D721Med (cell line): ENCODE measurements around the gene SEZ6L.

ENCODE experiments used
- DNase-seq: peaks from one replicate; pipeline ENCODE4 v3.0.0; 2011; ENCODE audit warnings: low spot score; ENCODE audit not compliant: insufficient read length
- FAIRE-seq: peaks from 2 replicates; lab custom pipeline; 2011; peaks lifted over from hg19 to GRCh38; lab: Jason Lieb, UNC
- TF ChIP-seq, protein P1 (sequence below): IDR thresholded peaks from 2 replicates; pipeline ENCODE4 v1.5.1; 2012; ENCODE audit warnings: mild to moderate bottlenecking, control low read depth; ENCODE audit not compliant: insufficient read depth; ENCODE audit errors: missing control alignments

SEZ6L gene

DNA sequence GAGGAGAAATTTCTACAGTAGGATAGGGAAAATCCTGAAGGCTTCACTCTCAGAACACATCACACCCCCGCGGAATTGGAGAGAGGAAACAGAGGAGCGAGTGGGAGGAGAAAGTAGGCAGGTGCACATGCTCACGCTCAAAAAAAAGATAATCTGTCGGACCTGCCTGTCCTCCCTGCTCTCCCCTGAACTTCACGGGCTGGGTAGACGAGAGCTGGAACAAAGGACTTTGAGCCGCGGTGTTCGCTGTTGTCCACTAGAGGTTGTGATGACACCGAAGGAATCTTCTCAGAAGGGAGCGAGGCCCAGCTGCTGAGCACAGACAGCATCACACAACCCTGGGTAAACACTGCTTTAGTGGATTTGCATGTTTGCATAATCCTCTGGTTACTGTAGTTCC lies 5.0 kb downstream of the SEZ6L start:
- no peak for FAIRE-seq
- TF ChIP-seq, protein P1, sequence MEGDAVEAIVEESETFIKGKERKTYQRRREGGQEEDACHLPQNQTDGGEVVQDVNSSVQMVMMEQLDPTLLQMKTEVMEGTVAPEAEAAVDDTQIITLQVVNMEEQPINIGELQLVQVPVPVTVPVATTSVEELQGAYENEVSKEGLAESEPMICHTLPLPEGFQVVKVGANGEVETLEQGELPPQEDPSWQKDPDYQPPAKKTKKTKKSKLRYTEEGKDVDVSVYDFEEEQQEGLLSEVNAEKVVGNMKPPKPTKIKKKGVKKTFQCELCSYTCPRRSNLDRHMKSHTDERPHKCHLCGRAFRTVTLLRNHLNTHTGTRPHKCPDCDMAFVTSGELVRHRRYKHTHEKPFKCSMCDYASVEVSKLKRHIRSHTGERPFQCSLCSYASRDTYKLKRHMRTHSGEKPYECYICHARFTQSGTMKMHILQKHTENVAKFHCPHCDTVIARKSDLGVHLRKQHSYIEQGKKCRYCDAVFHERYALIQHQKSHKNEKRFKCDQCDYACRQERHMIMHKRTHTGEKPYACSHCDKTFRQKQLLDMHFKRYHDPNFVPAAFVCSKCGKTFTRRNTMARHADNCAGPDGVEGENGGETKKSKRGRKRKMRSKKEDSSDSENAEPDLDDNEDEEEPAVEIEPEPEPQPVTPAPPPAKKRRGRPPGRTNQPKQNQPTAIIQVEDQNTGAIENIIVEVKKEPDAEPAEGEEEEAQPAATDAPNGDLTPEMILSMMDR, result peak; percentile 25
- DNase-seq, result no peak

DNA sequence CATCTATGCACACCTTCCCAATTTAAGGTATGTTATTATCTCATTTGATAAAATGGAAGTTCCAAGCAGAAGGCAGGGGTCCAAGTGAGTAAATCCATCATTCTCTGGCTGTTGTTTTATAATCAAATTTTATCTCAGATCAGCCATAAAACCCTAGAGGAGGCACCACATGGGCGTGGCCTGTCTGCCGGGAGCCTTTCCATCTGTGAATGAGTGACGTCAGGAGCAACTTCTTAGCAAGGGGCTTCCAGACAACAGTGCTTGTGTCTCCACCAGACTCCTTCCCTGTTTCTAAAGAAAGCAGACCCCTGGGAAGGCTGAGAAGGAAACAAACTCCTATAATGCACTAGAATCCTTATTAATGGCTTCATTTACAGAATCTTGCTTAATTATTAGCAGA lies 13.5 kb downstream of the SEZ6L start:
- FAIRE-seq (no peak), DNase-seq (no peak)
- TF ChIP-seq, protein P1, result no peak

DNA sequence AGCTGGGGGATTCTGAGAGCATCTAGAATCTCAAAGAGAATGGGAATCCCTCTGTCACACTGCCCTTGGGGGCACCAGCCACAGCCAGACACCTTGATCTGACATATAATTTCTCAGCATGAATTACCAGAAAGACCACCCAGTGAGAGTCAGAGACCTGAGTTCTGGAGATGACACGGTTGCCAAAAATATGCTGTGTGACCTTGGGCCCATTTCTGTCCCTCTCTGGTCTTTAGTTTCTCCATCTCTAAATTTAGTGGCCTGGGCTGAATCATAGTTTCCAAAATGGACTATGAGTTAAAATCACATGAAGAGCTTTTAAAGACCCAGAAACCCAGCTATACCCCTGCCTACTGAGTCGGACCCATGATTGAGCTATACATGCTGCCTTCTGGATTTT lies 15.9 kb downstream of the SEZ6L start:
- TF ChIP-seq, protein P1, result no peak
- DNase-seq (no peak), FAIRE-seq (no peak)

DNA sequence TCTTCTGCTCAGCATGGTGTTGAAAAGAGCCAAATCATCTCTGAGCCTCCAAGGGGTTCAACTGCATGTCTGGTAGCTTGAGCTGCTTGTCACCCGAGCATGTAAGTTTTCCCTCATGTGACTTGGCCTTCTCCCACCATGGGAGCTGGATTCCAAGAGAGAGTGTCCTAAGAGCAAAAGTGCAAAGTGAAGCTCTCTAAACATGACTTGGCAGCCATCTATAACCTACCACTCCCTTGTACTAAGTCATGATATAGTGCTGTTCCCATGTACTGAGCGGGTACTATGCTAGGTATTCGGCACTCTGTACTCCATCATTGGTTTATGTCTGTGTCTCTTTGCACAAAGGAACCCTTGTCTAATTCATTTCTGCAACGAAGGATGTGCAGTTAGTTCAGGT lies 19.1 kb downstream of the SEZ6L start:
- no peak for DNase-seq
- no peak for FAIRE-seq
- TF ChIP-seq, protein P1, result no peak

DNA sequence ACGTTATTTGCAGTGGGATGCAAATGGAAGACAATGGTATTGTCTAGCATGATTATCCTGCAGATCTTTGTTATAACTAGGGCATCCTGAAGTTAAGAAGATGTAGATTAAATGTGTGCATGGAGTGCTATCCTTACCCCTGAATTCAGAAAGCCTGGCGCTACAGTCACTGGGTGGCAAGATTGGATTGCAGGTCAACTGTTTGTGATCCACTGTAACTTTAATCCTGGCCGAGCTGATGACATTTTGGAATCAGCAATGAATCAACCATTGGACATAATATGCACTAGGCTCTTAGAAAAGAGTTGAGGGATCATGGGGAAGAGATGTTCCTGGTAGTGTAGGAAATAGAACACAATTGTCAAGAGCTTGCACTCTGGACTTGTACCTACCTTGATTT lies 25.1 kb downstream of the SEZ6L start:
- TF ChIP-seq, protein P1, result no peak
- FAIRE-seq, result no peak
- no peak for DNase-seq

DNA sequence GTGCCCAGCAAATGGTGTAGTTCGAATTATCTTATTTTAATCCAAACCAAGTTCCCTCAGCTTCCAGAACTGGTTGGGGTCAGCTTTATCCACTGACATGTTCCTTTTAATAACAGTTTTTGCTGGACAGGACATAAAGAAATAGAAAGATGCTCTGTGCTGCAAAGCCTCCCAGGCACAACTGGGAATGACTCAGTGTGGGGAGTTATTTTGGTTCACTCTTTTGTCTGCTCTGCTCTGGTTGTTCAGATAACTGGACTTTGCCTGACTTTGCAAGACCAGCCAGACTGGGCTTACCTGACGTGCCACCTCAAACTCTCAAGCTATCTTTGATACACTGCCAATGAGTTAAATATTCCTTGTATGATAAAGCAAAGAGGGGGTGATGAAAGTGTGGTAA lies 25.6 kb downstream of the SEZ6L start:
- TF ChIP-seq, protein P1, result no peak
- no peak for FAIRE-seq
- DNase-seq, result no peak

DNA sequence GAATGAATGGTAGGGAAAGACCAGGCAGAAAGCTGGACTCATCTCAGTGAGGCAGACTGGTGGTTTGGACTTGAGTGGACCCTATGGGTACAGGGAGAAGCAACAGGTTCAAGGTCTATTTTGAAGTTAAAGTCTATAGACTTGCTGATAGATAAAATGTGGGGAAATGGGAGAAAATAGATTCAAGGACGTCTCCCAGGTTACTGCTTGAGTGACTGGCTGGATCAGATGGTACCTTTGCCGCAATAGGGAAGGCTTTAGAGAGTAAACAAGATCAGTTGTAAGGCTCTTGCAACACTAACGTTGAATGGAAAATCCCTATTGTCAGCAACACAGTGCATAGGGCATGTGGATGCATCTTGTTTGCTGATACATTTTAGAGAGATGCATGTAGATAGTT lies 27.4 kb downstream of the SEZ6L start:
- TF ChIP-seq, protein P1, result no peak
- DNase-seq (no peak), FAIRE-seq (no peak)
